GM12878 (cell line): ENCODE measurements around the gene UBA6. TPM values are rescaled to one million over a fixed set of nuclear protein-coding genes. Genes with fewer than 3 reads are reported as not detected.

Source experiments
- CBX3 ChIP-seq: fragments of 200-600 bp; sonication (generic); IDR thresholded peaks from 2 replicates; pipeline ENCODE4 v1.6.1; 2016; ENCODE audit warnings: low read depth, borderline replicate concordance
- CBX5 ChIP-seq: sonication (generic); IDR thresholded peaks from 2 replicates; pipeline ENCODE4 v1.6.1; 2016; ENCODE audit warnings: low read depth, moderate library complexity, mild to moderate bottlenecking, inconsistent platforms
- CHD1 ChIP-seq: IDR thresholded peaks from 2 replicates; pipeline ENCODE4 v1.6.1; 2012; ENCODE audit warnings: low read depth, low read length, improper control_type of control experiment
- CREM ChIP-seq: IDR thresholded peaks from 2 replicates; pipeline ENCODE4 v1.6.1; 2014; ENCODE audit warnings: antibody characterized with exemption, low read depth
- HDAC6 ChIP-seq: fragments of 200-600 bp; sonication (generic); IDR thresholded peaks from one replicate; pipeline ENCODE4 v1.8.0; 2017; ENCODE audit warnings: antibody characterized with exemption; ENCODE audit not compliant: unreplicated experiment
- NR2C1 ChIP-seq: fragments of 450-650 bp; IDR thresholded peaks from 2 replicates; pipeline ENCODE4 v1.6.1; 2017; ENCODE audit warnings: antibody characterized with exemption, mild to moderate bottlenecking, moderate library complexity
- NR2C2 ChIP-seq: IDR thresholded peaks from 2 replicates; pipeline ENCODE4 v1.6.1; 2011; ENCODE audit warnings: borderline replicate concordance, low read depth; ENCODE audit not compliant: control insufficient read depth, insufficient read length
- POLR2AphosphoS5 ChIP-seq: IDR thresholded peaks from 2 replicates; pipeline ENCODE4 v1.6.1; 2011; ENCODE audit warnings: mild to moderate bottlenecking, low read length, inconsistent platforms
- RAD51 ChIP-seq: fragments of 450-650 bp; IDR thresholded peaks from 2 replicates; pipeline ENCODE4 v1.6.1; 2016; ENCODE audit warnings: moderate library complexity, mild to moderate bottlenecking, inconsistent platforms
- RBBP5 ChIP-seq: fragments of 200-600 bp; sonication (generic); conservative IDR thresholded peaks from 2 replicates; pipeline ENCODE4 v1.6.1; 2016
- RELB ChIP-seq: fragments of 450-650 bp; IDR thresholded peaks from 2 replicates; pipeline ENCODE4 v1.6.1; 2017; ENCODE audit warnings: low read depth, mild to moderate bottlenecking, moderate library complexity
- SMARCA5 ChIP-seq: fragments of 450-650 bp; IDR thresholded peaks from 2 replicates; pipeline ENCODE4 v1.6.1; 2017; ENCODE audit warnings: mild to moderate bottlenecking
- SUPT20H ChIP-seq: IDR thresholded peaks from 2 replicates; pipeline ENCODE4 v1.6.1; 2011; ENCODE audit warnings: low read depth, mild to moderate bottlenecking, low read length, moderate library complexity, borderline replicate concordance; ENCODE audit not compliant: control insufficient read depth
- TAF1 ChIP-seq: IDR thresholded peaks from 2 replicates; pipeline ENCODE4 v1.6.1; 2011; ENCODE audit warnings: mild to moderate bottlenecking, low read depth, low read length, borderline replicate concordance
- TARDBP ChIP-seq: IDR thresholded peaks from 2 replicates; pipeline ENCODE4 v1.6.1; 2016; ENCODE audit warnings: borderline replicate concordance
- TCF7 ChIP-seq: IDR thresholded peaks from 2 replicates; pipeline ENCODE4 v1.6.1; 2014; ENCODE audit warnings: antibody characterized with exemption, borderline replicate concordance
- WRNIP1 ChIP-seq: IDR thresholded peaks from 2 replicates; pipeline ENCODE4 v1.6.1; 2011; ENCODE audit warnings: low read depth, low read length, improper control_type of control experiment, borderline replicate concordance
- ZNF274 ChIP-seq: IDR thresholded peaks from one replicate; pipeline ENCODE4 v1.8.0; 2011; ENCODE audit not compliant: insufficient read length, insufficient read depth
- ZNF592 ChIP-seq: fragments of 450-650 bp; IDR thresholded peaks from 2 replicates; pipeline ENCODE4 v1.6.1; 2017; ENCODE audit warnings: mild to moderate bottlenecking, moderate library complexity
- polyA plus RNA-seq, 11 experiments: library from polyadenylated mRNA; depleted of rRNA in 4 of 11; unstranded in 6 of 11; stranded (reverse) in 5 of 11; fragments of >200 nt; fragmentation: Nextera tagmentation in 4 of 11; fragmentation: Illumina TruSeq in 1 of 11; extraction: Ambion mirVana in 4 of 11; extraction: Trizol in 1 of 11; gene quantifications; 1 replicate in 1 of 11; 2 replicates in 10 of 11; pipeline versions ENCODE4 v1.2.1 to v1.2.3, GENCODE V29; 2011 to 2016; ENCODE audit warnings: inconsistent platforms in 2 of 11, missing spikeins in 2 of 11, low read depth in 1 of 11
- total RNA-seq, 4 experiments: library from RNA; depleted of rRNA in 3 of 4; stranded (reverse); fragments of >200 nt in 3 of 4; fragmentation: Illumina TruSeq in 1 of 4; extraction: Trizol in 1 of 4; gene quantifications; 2 replicates each; pipeline versions ENCODE4 v1.2.1 to v1.2.3, GENCODE V29; 2013 to 2021
- TF ChIP-seq, protein P1 (sequence below): fragments of 450-650 bp; IDR thresholded peaks from 2 replicates; pipeline ENCODE4 v1.6.1; 2018; ENCODE audit warnings: mild to moderate bottlenecking, low read depth, moderate library complexity; ENCODE audit not compliant: partially characterized antibody
- TF ChIP-seq, protein P2 (sequence below): fragments of 450-650 bp; IDR thresholded peaks from 2 replicates; pipeline ENCODE4 v1.6.1; 2016; ENCODE audit warnings: mild to moderate bottlenecking

Gene UBA6
- total and polyA plus RNA-seq, 10 of the 15 experiments (the other 5 are each of a cell fraction or from before 2014, with no cell fraction given), result 7.9 to 70.6 (median 34.7) TPM

DNA sequence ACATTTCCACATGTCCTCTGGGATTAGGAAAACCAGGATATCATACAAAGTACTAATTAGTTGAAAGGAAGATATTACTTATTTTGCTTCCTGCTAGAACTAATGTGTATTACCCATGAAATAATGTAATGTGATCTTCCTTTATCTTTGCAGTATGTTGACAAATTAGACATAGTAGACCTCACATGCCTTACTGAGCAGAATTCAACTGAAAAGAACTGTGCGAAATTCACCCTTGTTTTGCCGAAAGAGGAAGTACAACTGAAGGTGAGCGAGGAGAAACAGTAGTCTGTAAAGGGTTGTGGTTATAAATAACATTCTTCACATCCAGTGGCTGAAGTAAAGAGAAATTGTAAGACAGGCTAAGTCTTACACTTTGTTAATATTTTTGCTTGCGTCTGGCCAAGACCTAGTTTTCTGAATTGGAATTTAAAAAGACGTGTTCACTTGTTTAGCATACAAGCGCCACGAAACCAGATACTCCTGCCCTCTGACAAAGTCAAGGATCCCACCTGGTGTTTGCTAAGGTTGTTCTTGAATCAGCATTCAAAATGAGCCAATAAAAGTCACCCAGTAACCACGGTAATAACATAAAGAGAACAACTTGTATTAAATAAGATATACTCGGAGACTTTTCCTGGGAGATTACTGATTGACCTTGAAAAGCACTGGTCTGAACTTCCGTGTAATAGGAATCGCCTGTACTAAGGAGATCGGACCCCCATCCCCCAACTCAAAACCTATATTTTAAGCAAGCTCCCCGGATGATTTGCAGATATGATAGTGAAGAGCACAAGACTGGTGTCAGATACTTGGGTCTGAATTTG, 125.5 kb downstream of the UBA6 start (continued):
- TF ChIP-seq, protein P1, sequence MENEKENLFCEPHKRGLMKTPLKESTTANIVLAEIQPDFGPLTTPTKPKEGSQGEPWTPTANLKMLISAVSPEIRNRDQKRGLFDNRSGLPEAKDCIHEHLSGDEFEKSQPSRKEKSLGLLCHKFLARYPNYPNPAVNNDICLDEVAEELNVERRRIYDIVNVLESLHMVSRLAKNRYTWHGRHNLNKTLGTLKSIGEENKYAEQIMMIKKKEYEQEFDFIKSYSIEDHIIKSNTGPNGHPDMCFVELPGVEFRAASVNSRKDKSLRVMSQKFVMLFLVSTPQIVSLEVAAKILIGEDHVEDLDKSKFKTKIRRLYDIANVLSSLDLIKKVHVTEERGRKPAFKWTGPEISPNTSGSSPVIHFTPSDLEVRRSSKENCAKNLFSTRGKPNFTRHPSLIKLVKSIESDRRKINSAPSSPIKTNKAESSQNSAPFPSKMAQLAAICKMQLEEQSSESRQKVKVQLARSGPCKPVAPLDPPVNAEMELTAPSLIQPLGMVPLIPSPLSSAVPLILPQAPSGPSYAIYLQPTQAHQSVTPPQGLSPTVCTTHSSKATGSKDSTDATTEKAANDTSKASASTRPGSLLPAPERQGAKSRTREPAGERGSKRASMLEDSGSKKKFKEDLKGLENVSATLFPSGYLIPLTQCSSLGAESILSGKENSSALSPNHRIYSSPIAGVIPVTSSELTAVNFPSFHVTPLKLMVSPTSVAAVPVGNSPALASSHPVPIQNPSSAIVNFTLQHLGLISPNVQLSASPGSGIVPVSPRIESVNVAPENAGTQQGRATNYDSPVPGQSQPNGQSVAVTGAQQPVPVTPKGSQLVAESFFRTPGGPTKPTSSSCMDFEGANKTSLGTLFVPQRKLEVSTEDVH, result no peak
- TF ChIP-seq ZNF592 (no peak), CHD1 (no peak), CREM (peak; percentile 55; the same call in 1 of the 2 replicates), TARDBP (no peak), TAF1 (peak; percentile 16; the same call in 1 of the 2 replicates), HDAC6 (no peak), SMARCA5 (0 out of 2 replicates have a peak, but pooled peaks have one; percentile 56), SUPT20H (no peak), NR2C1 (no peak), NR2C2 (no peak), WRNIP1 (no peak), CBX3 (no peak), TCF7 (no peak), RAD51 (peak; percentile 10; the same call in 1 of the 2 replicates), RELB (no peak; the same call in 1 of the 2 replicates), ZNF274 (no peak), RBBP5 (no peak), CBX5 (peak; percentile 69), POLR2AphosphoS5 (no peak)
- TF ChIP-seq, protein P2, sequence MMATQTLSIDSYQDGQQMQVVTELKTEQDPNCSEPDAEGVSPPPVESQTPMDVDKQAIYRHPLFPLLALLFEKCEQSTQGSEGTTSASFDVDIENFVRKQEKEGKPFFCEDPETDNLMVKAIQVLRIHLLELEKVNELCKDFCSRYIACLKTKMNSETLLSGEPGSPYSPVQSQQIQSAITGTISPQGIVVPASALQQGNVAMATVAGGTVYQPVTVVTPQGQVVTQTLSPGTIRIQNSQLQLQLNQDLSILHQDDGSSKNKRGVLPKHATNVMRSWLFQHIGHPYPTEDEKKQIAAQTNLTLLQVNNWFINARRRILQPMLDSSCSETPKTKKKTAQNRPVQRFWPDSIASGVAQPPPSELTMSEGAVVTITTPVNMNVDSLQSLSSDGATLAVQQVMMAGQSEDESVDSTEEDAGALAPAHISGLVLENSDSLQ, result no peak
